PC-9 (cell line): Measurements from ENCODE around the gene UQCRQ.

Experiments used
- EZH2 ChIP-seq: fragments of 200-600 bp; sonication (generic); IDR thresholded peaks from 2 replicates; pipeline ENCODE4 v1.8.0; 2017; ENCODE audit warnings: antibody characterized with exemption, low read depth
- TF ChIP-seq, protein P1 (sequence below): fragments of 200-600 bp; sonication (generic); conservative IDR thresholded peaks from 2 replicates; pipeline ENCODE4 v1.6.1; 2017; ENCODE audit warnings: mixed run types, antibody characterized with exemption, mild to moderate bottlenecking, moderate library complexity

GRCh38 chr5:132836852-132837251, 29.6 kb upstream of the UQCRQ start:
- TF ChIP-seq, protein P1, sequence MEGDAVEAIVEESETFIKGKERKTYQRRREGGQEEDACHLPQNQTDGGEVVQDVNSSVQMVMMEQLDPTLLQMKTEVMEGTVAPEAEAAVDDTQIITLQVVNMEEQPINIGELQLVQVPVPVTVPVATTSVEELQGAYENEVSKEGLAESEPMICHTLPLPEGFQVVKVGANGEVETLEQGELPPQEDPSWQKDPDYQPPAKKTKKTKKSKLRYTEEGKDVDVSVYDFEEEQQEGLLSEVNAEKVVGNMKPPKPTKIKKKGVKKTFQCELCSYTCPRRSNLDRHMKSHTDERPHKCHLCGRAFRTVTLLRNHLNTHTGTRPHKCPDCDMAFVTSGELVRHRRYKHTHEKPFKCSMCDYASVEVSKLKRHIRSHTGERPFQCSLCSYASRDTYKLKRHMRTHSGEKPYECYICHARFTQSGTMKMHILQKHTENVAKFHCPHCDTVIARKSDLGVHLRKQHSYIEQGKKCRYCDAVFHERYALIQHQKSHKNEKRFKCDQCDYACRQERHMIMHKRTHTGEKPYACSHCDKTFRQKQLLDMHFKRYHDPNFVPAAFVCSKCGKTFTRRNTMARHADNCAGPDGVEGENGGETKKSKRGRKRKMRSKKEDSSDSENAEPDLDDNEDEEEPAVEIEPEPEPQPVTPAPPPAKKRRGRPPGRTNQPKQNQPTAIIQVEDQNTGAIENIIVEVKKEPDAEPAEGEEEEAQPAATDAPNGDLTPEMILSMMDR = no peak
- TF ChIP-seq EZH2 = no peak
